ENCODE data around the gene HPSE2.

GRCh38 chr10:98925651-98926050 is 310.0 kb downstream of the HPSE2 start:
- no peak for TF ChIP-seq POLR2AphosphoS5 (IDR thresholded peaks at IDR 0.05; ENCODE audit: borderline replicate concordance, low read depth, low read length)
- no peak for TF ChIP-seq EZH2 (IDR thresholded peaks at IDR 0.05)
- no peak for TF ChIP-seq FOXP2 (optimal IDR thresholded peaks at IDR 0.05; ENCODE audit: control extremely low read depth, extremely low read length, insufficient read depth)
